ENCODE data around the gene THSD1.

The THSD1 gene

GRCh38 chr13:52405767-52406494 is at the start of gene THSD1:
TSS of gene THSD1 (minus strand) at chr13:52406172. CDS start at chr13:52402600, 3,572 bp downstream.
- peak; percentile 73 for DNase-seq (ENCODE audit: low spot score)

- DNase-seq (ENCODE audit: low spot score), result peak; percentile 92
Observed at GRCh38 chr13:52455677-52456041, 49.7 kb upstream of the THSD1 start.

GRCh38 chr13:52454820-52455676 is 49.1 kb upstream of the THSD1 start, which contains the start of gene CKAP2:
TSS of gene CKAP2 (plus strand) at chr13:52455478. CDS start at chr13:52455557, 79 bp downstream.
- DNase-seq (ENCODE audit: low spot score), result peak; percentile 90

GRCh38 chr13:52454459-52454819 is 48.5 kb upstream of the THSD1 start:
- no peak for DNase-seq (ENCODE audit: low spot score)

- DNase-seq (ENCODE audit: low spot score), result no peak
Observed at GRCh38 chr13:52452470-52452869, 46.5 kb upstream of the THSD1 start.

GRCh38 chr13:52451135-52451804 is 45.3 kb upstream of the THSD1 start:
- DNase-seq (ENCODE audit: low spot score), result no peak

GRCh38 chr13:52450793-52451116 is 44.8 kb upstream of the THSD1 start:
- no peak for DNase-seq (ENCODE audit: low spot score)

GRCh38 chr13:52450012-52450792 is 44.2 kb upstream of the THSD1 start, which contains the start of gene VPS36:
TSS of gene VPS36 (minus strand) at chr13:52450634. CDS start at chr13:52450594, 40 bp downstream.
- peak; percentile 93 for DNase-seq (ENCODE audit: low spot score)

GRCh38 chr13:52449331-52450011 is 43.5 kb upstream of the THSD1 start:
- DNase-seq (ENCODE audit: low spot score), result no peak

GRCh38 chr13:52447815-52448552 is 42.0 kb upstream of the THSD1 start:
- no peak for DNase-seq (ENCODE audit: low spot score)

GRCh38 chr13:52447354-52447753 is 41.4 kb upstream of the THSD1 start:
- no peak for DNase-seq (ENCODE audit: low spot score)

GRCh38 chr13:52446265-52446664 is 40.3 kb upstream of the THSD1 start:
- DNase-seq (ENCODE audit: low spot score), result no peak

- no peak for DNase-seq (ENCODE audit: low spot score)
Observed at GRCh38 chr13:52432456-52432855, 26.5 kb upstream of the THSD1 start.

- DNase-seq (ENCODE audit: low spot score), result no peak
Observed at GRCh38 chr13:52428295-52428694, 22.3 kb upstream of the THSD1 start.

- DNase-seq (ENCODE audit: low spot score), result no peak
Observed at GRCh38 chr13:52421216-52421615, 15.2 kb upstream of the THSD1 start.

GRCh38 chr13:52419080-52419479 is 13.1 kb upstream of the THSD1 start:
- DNase-seq (ENCODE audit: low spot score), result no peak

GRCh38 chr13:52414963-52415362 is 9.0 kb upstream of the THSD1 start:
- DNase-seq (ENCODE audit: low spot score), result no peak

- DNase-seq (ENCODE audit: low spot score), result no peak
Observed at GRCh38 chr13:52414051-52414450, 8.1 kb upstream of the THSD1 start.

- no peak for DNase-seq (ENCODE audit: low spot score)
Observed at GRCh38 chr13:52412128-52412527, 6.2 kb upstream of the THSD1 start.

GRCh38 chr13:52411629-52412028 is 5.7 kb upstream of the THSD1 start:
- no peak for DNase-seq (ENCODE audit: low spot score)

Measured in iPS-NIHi11 (cell line).